HG03558 (cell line): ENCODE data around the gene NBPF3.
"Not testable (repeated sequence)": the region's sequence is repeated elsewhere in the genome, so short reads cannot be mapped to it uniquely, and the experiment has no call there.

Source experiments
- ATAC-seq: cut with Tn5 transposase; IDR thresholded peaks from one replicate; pipeline ENCODE4 v1.9.1; 2021; ENCODE audit warnings: moderate number of reproducible peaks; ENCODE audit not compliant: unreplicated experiment; ENCODE audit errors: extremely low read depth

NBPF3 gene

DNA sequence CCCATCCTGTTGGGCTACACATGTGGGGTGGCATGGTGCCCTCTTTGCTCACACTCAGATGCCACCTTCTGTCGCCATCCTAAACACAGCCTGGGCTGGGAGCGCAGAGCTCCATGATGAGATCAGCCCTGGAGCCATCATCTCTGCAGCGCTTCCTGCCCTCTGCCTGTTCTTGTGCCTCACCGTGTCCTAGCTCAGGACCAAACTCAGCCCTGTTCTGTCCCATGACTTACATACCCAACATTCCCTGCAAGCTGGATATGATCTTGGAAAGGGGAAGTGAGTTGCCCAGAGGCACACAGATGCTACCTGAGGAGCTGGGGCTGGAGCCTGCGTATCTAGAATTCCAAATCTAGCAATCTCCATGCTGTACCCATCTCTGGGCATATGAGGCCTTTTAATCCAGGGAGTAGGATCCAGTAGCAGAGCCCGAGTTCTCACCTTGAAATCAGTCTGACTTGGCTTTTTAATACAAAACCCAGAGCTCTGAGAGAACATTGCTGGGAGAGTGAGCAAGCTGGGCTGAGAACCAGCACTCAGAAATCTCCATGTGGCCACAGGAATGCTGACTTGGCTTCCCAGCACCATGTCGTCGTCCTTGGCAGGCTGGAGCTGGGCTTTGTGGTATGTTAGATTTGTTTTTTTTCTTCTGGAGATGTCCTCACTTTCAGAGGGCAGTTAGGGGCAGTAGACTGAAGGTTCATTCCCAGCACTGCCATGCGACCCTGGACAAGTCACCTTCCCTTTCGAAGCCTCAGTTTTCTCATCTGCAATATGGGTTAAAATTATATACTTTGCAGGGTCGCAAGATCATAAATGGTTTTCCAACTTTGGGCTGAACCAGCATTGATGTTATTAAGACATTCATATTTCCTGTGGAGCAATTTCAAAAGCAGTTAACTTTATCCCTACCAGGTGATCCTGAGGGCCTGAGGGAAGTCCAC lies 71.9 kb downstream of the NBPF3 start:
- no peak for ATAC-seq

DNA sequence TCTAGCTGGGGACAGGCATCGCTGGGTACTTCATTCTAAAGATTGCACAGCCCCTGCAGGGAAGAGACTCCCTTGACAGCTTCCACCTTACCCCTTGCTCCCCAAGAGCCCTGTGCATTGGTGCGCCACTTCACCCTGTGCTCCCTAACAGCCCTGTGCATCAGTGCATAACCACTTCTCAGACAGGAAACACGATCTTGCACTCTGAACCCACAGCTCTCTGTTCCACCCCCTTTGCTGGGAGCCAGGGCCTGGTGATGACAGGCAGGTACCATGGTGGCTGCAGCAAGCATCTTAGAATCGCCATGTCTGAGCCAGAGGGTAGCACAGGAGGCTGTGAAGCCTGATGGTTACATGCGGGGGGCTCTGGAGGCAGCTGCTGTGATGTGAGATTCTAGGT lies 74.3 kb downstream of the NBPF3 start:
- ATAC-seq = no peak

DNA sequence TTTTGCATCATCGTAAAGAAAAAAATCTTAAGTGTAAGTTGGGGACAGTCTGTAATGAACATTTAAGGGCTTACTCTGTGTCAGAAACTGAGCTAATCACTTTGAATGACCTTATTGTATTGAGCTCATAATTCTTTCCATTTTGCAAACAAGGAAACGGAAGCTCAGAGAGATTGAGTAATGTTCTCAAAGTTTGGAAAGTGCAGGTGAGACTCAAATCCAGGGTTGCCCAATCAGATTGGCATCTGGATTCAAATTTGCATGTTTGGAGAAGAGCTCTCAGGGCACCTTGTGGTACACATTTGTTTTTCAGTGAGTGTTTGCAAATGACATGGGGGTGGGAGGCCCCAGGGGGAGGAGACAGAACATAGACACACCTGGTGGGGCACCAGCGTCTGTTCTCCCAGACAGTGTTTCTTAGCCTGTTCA lies 77.2 kb downstream of the NBPF3 start:
- ATAC-seq = no peak

DNA sequence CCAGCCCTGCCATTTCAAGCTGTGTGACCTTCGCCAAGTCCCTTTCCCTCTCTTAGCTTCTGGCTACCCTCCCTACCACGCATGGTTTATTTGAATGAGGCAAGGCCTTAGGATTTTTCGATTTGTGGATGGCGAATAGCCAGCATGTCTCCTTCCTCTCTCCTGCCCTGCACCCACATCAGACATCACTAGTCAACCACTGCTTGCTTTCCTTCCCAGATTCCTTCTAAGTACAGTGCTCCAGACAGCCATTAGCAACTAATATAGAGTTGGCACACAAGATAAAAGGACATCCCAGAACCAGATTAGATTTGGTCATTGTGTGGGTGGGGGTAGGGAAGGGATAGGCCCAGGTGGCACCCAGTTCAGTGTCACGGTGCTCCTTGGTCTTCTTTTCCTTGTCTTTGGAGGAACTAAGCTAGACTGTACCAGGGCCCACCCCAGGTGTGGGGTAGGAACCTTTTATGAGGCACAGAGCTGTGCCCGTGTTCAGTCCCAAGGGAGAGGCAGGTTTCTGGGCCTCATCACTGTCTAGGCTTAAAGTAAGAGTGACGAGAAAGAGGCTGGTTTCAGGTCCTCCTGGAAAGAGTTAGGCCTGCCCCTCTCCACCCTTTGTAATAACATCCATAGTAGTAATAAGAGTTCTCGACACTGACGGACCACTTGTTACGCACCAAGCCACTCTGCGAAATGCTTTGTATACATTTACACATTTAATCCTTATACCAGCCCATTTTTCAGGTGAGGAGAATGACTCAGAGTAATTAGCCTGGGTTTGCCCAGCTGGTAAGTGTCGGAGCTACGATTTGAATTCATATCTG lies 77.9 kb downstream of the NBPF3 start:
- no peak for ATAC-seq

DNA sequence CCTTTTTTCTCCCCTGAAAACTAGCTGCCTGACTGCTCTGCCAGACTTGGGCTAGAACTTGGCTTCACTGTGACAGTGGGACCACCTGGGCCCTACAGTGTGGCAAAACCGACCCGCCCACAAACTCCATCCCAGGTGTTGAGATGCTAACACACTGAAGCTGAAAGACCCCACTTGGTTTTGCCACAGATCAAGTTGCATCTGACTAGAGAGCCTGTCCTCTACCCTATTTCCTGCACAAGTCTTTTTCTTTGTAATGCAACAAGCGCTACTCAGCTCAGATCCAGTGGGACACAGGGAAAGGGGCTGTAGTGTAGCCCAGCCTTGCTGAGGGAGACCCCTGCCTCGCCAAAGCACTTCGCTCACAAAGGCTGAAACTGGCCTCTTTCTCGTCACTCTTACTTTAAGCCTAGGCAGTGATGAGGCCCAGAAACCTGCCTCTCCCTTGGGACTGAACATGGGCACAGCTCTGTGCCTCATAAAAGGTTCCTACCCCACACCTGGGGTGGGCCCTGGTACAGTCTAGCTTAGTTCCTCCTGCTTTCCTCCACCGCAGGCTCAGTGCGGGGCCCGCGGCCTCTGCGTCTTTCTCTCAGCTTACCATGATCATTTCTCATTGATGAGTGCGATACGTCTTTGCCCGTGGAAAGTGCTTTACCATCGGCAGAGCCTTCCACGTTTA lies 79.0 kb downstream of the NBPF3 start:
- no peak for ATAC-seq

DNA sequence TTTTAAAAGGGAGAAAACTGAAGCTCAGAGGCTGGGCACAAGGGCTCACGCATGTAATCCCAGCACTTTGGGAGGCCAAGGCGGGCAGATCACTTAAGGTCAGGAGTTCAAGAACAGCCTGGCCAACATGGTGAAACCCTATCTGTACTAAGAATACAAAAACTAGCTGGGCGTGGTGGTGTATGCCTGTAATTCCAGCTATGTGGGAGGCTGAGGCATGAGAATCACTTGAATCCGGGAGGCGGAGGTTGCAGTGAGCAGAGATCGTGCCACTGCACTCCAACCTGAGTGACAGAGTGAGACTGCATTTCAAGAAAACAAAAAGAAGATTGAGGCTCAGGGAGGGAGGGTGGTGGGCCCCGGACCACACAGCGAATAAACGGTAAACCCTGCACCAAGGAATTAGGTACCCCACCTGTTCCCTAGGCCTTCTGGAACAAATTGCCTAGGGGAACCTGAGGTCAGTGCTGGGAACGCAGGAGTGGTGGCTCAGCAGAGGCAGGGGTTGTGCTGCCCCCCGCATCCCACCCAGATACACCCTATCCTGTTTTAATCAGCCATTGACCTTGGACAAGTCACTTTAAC lies 79.6 kb downstream of the NBPF3 start:
- not testable (repeated sequence) for ATAC-seq

DNA sequence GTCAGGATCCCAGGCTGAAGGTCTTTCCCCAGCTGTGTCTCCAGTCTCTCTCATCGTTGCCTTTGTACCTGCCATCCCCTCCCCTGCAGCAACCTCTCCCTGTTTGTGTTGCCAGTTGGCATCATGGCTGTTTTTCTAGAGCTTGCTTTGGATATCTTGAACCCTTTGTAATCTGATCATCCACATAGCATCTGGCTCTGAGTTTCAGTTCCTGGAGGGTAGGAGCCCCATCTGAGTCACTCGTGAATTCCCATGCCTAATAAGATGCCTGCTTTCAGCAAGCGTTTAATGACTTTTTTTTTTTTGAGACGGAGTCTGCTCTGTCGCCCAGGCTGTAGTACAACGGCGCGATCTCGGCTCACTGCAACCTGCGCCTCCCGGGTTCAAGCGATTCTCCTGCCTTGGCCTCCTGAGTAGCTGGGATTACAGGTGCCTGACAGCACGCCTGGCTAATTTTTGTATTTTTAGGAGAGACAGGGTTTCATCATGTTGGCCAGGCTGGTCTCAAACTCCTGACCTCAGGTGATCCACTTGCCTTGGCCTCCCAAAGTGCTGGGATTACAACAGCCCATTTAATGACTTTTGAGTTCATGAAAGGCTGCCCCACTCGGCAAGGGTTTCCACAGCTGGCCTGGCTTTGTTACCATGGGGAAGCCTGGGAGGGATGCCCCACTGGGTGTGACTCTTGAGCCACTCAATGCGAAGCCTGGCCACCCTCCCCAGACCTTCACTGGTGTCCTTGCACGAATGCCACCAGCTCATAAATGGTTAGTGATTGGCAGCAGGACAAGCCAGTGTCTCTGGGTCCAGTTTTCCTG lies 81.2 kb downstream of the NBPF3 start:
- ATAC-seq = no peak

DNA sequence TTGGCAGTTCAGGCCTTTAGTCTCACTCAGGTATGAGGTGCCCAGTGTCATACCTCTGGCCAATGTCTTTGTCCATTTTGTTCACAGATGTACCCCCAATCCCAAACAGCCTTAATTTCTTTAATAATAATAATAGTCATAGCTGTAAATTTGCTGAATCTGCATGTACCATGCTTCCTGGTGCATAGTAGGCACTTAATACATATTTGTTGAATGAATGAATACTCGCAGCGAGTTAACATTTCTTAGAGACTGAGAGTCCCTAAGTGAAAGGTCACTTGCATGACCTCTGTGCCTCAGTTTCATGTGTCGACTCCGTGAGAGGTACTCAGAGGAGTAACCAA lies 81.8 kb downstream of the NBPF3 start:
- ATAC-seq = no peak

DNA sequence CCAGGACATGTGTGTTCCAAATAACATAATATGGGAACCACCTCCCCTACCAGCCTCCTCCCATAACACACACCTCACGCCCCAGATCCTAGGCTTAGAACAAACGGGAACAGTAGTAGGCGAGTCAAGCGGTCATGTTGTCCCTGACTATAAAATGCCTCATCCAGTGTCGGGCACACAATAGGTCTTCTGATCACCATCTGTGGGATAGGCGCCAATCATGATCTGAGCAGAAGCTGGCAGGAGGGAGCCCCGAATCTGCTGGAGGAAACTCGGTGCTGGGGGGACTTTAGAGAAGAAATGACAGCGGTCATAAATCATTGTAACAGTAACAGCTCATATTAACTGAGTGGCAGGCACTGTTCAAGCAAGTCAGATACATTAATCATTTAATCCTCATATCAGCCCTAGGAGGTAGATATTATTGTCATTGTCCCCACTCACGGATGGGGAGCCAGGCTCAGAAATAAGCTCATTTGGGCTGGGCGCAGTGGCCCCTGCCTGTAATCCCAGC lies 82.6 kb downstream of the NBPF3 start:
- no peak for ATAC-seq

DNA sequence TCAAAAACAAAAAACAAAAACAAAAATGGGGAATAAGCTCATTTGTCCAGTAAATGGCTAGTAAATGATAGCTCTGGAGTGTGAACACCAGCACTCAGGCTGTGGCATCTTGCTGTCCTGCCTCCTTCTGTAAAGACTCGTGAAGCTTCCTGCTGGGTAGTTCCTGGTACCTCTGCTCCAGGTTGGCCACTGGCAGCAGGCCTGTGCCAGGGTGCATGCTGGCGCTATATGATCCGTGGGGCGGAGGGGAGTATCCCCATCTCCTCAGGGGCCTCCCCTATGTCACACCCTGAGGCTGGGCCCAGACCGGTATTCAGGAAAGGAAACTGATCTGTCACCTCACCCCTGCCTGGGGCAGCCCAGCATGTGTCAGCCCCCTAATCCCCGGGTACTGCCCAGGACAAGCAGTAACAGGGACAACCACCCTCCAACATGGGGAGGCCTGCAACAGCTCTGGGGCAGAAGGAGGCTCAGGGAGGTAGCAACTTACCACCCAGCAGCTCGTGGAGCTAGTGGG lies 83.4 kb downstream of the NBPF3 start:
- no peak for ATAC-seq

DNA sequence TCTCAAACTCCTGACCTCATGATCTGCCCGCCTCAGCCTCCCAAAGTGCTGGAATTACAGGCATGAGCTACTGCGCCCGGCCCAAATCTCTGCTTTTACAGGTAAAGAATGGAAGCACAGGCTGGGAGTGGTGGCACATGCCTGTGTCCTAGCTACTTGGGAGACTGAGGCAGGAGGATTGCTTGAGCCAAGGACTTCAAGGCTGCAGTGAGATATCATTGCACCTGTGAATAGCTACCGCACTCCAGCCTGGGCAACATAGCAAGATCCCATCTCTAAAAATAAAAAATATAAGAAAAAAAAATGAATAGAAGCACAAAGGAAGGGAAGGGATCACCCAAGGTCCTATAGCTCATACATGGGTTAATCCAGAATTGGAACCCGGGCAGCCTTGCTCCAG lies 84.3 kb downstream of the NBPF3 start:
- no peak for ATAC-seq

DNA sequence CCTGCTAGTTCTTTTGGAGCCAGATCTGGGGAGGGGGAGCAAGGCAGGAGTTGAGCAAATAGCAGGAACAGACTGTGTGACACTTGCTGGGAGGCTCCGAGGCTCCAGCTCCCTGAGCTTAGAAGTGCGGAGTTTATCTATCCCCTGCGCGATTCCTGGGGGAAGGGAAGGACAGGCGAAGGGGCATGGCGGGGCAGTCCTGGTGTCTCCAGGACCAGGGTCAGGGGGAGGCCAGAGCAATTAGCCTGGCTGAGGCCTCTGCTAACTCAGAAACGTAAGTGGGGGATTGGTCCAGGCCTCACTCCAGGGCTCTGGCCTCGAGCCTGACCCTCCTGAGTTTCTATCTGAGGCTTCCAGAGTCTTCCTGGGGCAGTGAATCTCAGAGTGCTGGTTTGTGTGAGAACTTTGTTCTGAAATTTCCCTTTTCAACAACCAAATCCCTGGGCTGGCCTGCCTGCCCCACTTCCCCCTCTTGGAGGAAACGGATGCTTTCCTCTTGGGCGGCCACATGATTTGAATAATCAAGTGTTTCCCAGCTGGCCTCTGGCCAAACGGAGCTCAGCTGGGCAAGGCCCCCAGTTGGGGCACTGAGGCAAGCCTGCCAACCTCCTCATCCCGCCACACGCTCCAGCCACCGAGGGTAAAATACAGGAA lies 84.9 kb downstream of the NBPF3 start:
- ATAC-seq = no peak

DNA sequence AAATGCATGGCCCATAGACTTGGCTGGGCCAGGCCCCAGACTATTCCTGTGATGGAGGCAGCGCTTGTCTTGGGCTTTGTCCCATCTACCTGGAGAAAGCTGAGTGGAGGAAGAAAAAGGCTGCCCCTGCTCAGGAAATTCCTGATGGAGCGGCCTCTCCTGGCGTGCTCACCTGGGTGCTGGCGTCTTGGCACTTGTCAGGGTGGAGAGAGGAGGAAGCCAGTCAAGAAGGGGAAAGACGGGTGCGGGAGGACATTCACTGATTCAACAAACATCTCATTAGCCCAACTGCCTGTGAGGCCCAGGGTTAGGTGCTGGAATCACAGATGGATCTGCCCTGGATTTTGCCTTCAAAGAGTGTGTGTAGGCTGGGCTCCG lies 85.4 kb downstream of the NBPF3 start:
- ATAC-seq = no peak

DNA sequence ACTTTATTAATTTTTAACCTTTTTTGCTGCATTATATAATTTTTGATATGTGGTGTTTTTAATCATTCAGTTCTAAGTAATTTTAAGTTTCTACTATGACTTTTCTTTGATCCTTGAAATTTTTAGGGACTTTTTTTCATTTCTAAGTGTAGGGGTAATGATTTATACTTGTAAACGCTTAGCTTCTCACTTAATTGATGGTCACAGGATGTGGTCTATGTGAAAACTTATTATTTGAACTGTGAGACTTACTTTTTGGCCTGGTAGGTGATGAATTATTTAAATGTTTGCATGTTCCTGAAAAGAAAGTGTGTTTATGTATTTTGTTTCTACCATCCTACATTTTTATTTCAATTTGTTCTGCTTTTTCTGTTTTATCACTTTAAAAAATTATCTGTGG lies 86.5 kb downstream of the NBPF3 start:
- ATAC-seq = no peak

DNA sequence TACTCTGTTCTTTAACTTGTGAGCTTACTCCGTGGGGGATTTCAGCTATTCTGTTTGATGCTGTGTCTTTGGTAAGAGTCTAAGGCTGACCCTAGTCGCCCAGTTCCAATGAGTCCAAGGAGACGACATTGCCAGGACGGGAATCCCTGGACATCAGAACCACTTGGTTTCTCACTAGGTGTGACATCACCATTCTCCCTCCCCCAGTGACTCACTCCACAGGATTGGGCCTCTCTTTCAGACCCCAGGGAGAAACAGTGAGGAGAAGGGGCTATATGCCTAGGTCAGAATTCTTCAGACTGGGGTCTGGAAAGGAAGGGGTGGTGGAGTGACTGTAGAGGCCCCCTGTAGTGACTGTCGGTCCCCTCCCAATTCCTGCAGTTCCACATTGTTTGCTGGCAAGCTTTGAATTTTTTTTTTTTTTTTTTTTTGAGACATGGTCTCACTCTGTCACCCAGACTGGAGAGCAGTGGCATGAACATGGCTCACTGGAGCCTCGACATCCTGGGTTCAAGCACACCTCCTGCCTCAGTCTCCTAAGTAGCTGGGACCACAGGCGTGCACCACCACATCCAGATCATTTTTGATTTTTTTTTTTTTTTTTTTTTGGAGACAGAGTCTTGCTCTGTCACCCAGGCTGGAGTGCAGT lies 90.6 kb downstream of the NBPF3 start:
- ATAC-seq = no peak

DNA sequence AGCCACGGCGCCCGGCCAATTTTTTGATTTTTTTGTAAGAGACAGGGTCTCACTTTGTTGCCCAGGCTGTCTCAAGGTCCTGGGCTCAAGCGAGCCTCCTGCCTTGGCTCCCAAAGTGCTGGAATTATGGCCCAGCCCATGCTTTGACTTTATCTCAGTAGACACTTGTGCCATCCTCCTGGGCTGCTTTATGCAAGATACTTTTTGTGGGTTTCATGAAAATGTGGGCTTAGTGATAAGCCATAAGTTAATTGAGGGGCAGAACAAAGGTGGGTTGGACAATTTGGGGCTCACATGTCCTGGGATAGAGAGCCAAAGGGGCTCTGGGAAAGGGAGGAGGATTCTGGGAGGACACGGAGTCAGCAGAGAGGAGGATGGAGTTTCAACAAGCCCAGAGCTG lies 91.3 kb downstream of the NBPF3 start:
- ATAC-seq = no peak

DNA sequence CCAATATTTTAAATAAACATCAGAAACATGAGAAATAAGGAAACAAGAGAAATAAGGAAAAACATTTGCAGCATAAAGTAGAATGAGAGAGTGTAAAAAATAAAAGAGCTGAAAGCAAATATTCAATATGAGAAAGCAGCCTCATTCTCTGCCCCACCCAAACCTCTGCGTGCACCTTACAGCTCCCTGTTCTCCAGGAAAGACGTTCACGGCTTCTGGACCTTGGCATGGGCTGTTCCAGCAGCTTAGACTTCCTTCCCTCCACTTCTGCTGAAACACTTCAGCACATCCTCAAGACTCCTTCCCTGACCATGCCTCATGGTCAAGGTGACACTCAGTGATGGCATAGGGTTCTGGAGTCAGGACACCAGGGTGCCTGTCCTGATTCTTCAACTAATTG lies 92.6 kb downstream of the NBPF3 start:
- ATAC-seq = no peak

DNA sequence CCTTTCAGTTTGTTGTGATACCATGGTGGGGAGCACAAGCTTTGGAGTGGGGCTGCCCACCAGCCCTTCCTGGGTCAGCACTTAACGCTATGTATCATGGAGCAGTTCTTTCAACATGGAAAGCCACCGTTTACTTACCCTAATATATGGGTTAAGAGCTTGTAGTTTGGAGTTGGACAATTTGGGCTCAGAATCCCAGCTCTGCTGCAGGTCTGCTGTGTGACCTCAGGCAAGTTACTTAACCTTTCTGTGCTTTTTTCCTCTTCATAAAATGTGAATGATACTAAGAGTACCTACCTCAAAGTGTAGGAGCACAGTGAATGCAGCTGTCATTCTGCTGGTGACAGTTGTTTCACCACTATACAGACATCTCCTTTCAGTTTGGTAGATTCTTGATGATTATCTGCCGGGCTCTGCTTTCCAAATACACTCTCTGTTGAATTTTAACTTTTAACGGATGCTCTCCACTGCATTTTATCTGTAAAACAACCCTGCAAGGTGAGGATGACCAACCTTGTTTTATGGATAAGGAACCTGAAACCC lies 93.1 kb downstream of the NBPF3 start:
- no peak for ATAC-seq
